ENCODE measurements around the gene PMEL. TPM values are rescaled to one million over a fixed set of nuclear protein-coding genes. Genes with fewer than 3 reads are reported as not detected.

Gene PMEL
- total RNA-seq, 1 experiment from 2014 or later = 5.8 TPM

- Histone ChIP-seq H2AFZ (ENCODE audit: low read depth, low read length, poor library complexity, severe bottlenecking) (no peak overlapping the region), H4K20me1 (ENCODE audit: insufficient read depth) (no peaks in the 10 kb centered on the region), H3K4me1 (ENCODE audit: control insufficient read depth in 1 of 2, insufficient read depth in 2 of 2, low read length in 2 of 2) (peaks cover 4 to 25% of the 10 kb centered on the region in 2 experiments), H3K27me3 (ENCODE audit: insufficient read depth, low read length) (no peaks in the 10 kb centered on the region), H3K4me2 (ENCODE audit: low read length) (no peak overlapping the region), H3K36me3 (ENCODE audit: control insufficient read depth in 1 of 2, insufficient read depth in 2 of 2, low read length in 2 of 2) (peaks cover 2 to 6% of the 10 kb centered on the region in 2 experiments; a peak in 2 of 4 replicates), H3K9ac (ENCODE audit: low read length) (no peak overlapping the region), H3K27ac (ENCODE audit: low read depth, low read length) (no peak overlapping the region), H3K9me2 (ENCODE audit: insufficient read depth) (no peaks in the 10 kb centered on the region), H3K79me2 (ENCODE audit: insufficient read depth, low read length) (no peaks in the 10 kb centered on the region), H3K4me3 (replicated peaks in 1 of 2; ENCODE audit: low read depth in 1 of 2, low read length in 2 of 2) (no peak overlapping the region), H3K9me3 (ENCODE audit: control insufficient read depth in 1 of 2, insufficient read depth in 1 of 2, low read depth in 1 of 2, low read length in 2 of 2) (no peaks in the 10 kb centered on the region)
- CTCF ChIA-PET = interaction anchor here (0.9 kb wide), 1 partner anchor 12 kb away, joined by 3 read pairs; no protein-coding TSS in a partner anchor
- intact Hi-C loops (cut with micrococcal nuclease) = no loop called here
- RAD21 ChIA-PET (ENCODE audit: low non-redundant PET in 1 of 2, low total read pairs in 2 of 2, uncharacterized antibody in 2 of 2, unreplicated experiment in 2 of 2) = no interaction called here
- no peak for TF ChIP-seq ELF1 (IDR thresholded peaks at IDR 0.05; ENCODE audit: borderline replicate concordance, low read depth)
- no peak for TF ChIP-seq EGR1 (IDR thresholded peaks at IDR 0.05; ENCODE audit: low read depth)
- TF ChIP-seq CTCF (IDR thresholded peaks at IDR 0.05 in 2 of 3, conservative IDR thresholded peaks at IDR 0.05 in 1 of 3; ENCODE audit: borderline replicate concordance in 1 of 3, insufficient read depth in 1 of 3, low read depth in 2 of 3, low read length in 2 of 3) = no peak
- TF ChIP-seq, protein P1, sequence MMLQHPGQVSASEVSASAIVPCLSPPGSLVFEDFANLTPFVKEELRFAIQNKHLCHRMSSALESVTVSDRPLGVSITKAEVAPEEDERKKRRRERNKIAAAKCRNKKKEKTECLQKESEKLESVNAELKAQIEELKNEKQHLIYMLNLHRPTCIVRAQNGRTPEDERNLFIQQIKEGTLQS (IDR thresholded peaks at IDR 0.05) = no peak
- no peak for TF ChIP-seq TCF7L2 (IDR thresholded peaks at IDR 0.05; ENCODE audit: borderline replicate concordance, extremely low read depth, insufficient read depth, insufficient read length)
- no peak for TF ChIP-seq CEBPB (IDR thresholded peaks at IDR 0.05; ENCODE audit: low read depth)
- TF ChIP-seq YY1 (IDR thresholded peaks at IDR 0.05; ENCODE audit: extremely low read depth, insufficient replicate concordance, low read depth, low read length) = no peak
- no peak for TF ChIP-seq FOSL1 (IDR thresholded peaks at IDR 0.05; ENCODE audit: low read depth)
- no peak for TF ChIP-seq EZH2 (IDR thresholded peaks at IDR 0.05)
- no peak for TF ChIP-seq EZH2phosphoT487 (IDR thresholded peaks at IDR 0.05; ENCODE audit: borderline replicate concordance)
- no peak for TF ChIP-seq SRF (IDR thresholded peaks at IDR 0.05; ENCODE audit: low read depth)
- no peak for TF ChIP-seq SP1 (IDR thresholded peaks at IDR 0.05; ENCODE audit: low read depth)
- no peak for TF ChIP-seq ZBTB33 (IDR thresholded peaks at IDR 0.05; ENCODE audit: extremely low read depth, insufficient replicate concordance, low read length)
- TF ChIP-seq JUND (IDR thresholded peaks at IDR 0.05) = no peak
- no peak for TF ChIP-seq SIN3A (IDR thresholded peaks at IDR 0.05; ENCODE audit: low read depth)
- POLR2A ChIA-PET = no interaction called here
- DNase-seq (ENCODE audit: low read depth, low spot score) (no peak), ATAC-seq (no peak)
- BruUV-seq (replicated peaks) = no TSS peak
These were observed 23.8 kb downstream of the PMEL start for GRCh38 chr12:55942055-55942454.
